Neural crest cell (in vitro differentiated cells): ENCODE measurements around the gene PSMG1. TPM values are rescaled to one million over a fixed set of nuclear protein-coding genes. Genes with fewer than 3 reads are reported as not detected.

ENCODE experiments used
- DNase-seq: peaks from one replicate; pipeline ENCODE4 v3.0.0; 2021; ENCODE audit warnings: low read depth, mixed read lengths, low spot score
- H3K27ac Mint-ChIP-seq: one replicate; pipeline ENCODE4 v1.8.0; 2021; ENCODE audit warnings: mild to moderate bottlenecking, mixed read lengths; ENCODE audit not compliant: unreplicated experiment
- H3K27me3 Mint-ChIP-seq: 2 replicates; pipeline ENCODE4 v1.8.0; 2021; ENCODE audit warnings: low read depth, mild to moderate bottlenecking, mixed read lengths
- H3K36me3 Mint-ChIP-seq: 2 replicates; pipeline ENCODE4 v1.8.0; 2021; ENCODE audit warnings: low read depth, mild to moderate bottlenecking, mixed read lengths
- H3K4me1 Mint-ChIP-seq: 2 replicates; pipeline ENCODE4 v1.8.0; 2021; ENCODE audit warnings: mixed read lengths
- H3K4me3 Mint-ChIP-seq: one replicate; pipeline ENCODE4 v1.8.0; 2021; ENCODE audit warnings: mild to moderate bottlenecking, mixed read lengths
- H3K9me3 Mint-ChIP-seq: 2 replicates; pipeline ENCODE4 v1.8.0; 2021; ENCODE audit warnings: mixed read lengths
- CTCF ChIP-seq: fragments of 200-600 bp; sonication (generic); conservative IDR thresholded peaks from 2 replicates; pipeline ENCODE4 v1.5.0; 2021; ENCODE audit warnings: antibody characterized with exemption, mild to moderate bottlenecking
- total RNA-seq: library from RNA; stranded (reverse); gene quantifications from 2 replicates; pipeline ENCODE4 v1.2.1, GENCODE V29; 2021

PSMG1 gene
- total RNA-seq, 1 donor from 2014 or later: 71.2 TPM

GRCh38 chr21:39175665-39176064 lies 7.6 kb downstream of the PSMG1 start:
- Mint-ChIP-seq H3K27me3 (no peaks in the 10 kb centered on the region), H3K27ac (no peak overlapping the region), H3K4me3 (no peak overlapping the region), H3K4me1 (peaks cover 4% of the 10 kb centered on the region), H3K9me3 (no peaks in the 10 kb centered on the region), H3K36me3 (peaks cover 36% of the 10 kb centered on the region)
- no peak for DNase-seq
- no peak for TF ChIP-seq CTCF

GRCh38 chr21:39175154-39175553 lies 8.1 kb downstream of the PSMG1 start:
- TF ChIP-seq CTCF: peak; percentile 74
- Mint-ChIP-seq H3K27ac (no peak overlapping the region), H3K9me3 (no peaks in the 10 kb centered on the region), H3K36me3 (peaks cover 37% of the 10 kb centered on the region), H3K4me1 (no peaks in the 10 kb centered on the region), H3K4me3 (no peak overlapping the region), H3K27me3 (no peaks in the 10 kb centered on the region)
- DNase-seq: no peak

GRCh38 chr21:39173716-39174680 lies 9.3 kb downstream of the PSMG1 start:
- Mint-ChIP-seq H3K27me3 (no peaks in the 10 kb centered on the region), H3K27ac (no peak overlapping the region), H3K9me3 (no peaks in the 10 kb centered on the region), H3K36me3 (peaks cover 32% of the 10 kb centered on the region), H3K4me3 (no peak overlapping the region), H3K4me1 (no peaks in the 10 kb centered on the region)
- DNase-seq: no peak
- no peak for TF ChIP-seq CTCF

- TF ChIP-seq CTCF: no peak
- no peaks in the 10 kb centered on the region for H3K4me1 Mint-ChIP-seq
- no peak overlapping the region for H3K4me3 Mint-ChIP-seq
- H3K36me3 Mint-ChIP-seq: peaks cover 48% of the 10 kb centered on the region
- no peak overlapping the region for H3K27ac Mint-ChIP-seq
- no peak for DNase-seq
- H3K9me3 Mint-ChIP-seq: peaks cover 19% of the 10 kb centered on the region
- no peaks in the 10 kb centered on the region for H3K27me3 Mint-ChIP-seq
These were observed 13.3 kb downstream of the PSMG1 start for GRCh38 chr21:39169906-39170305.

GRCh38 chr21:39168800-39169199 lies 14.5 kb downstream of the PSMG1 start:
- H3K27ac Mint-ChIP-seq: no peak overlapping the region
- peaks cover 23% of the 10 kb centered on the region for H3K9me3 Mint-ChIP-seq
- no peak for TF ChIP-seq CTCF
- peaks cover 47% of the 10 kb centered on the region for H3K36me3 Mint-ChIP-seq
- H3K4me3 Mint-ChIP-seq: no peak overlapping the region
- H3K4me1 Mint-ChIP-seq: no peaks in the 10 kb centered on the region
- no peak for DNase-seq
- no peaks in the 10 kb centered on the region for H3K27me3 Mint-ChIP-seq
